ENCODE measurements around the gene FIBCD1.

The FIBCD1 gene

GRCh38 chr9:130861372-130862180 is 77.5 kb downstream of the FIBCD1 start:
- no peaks in the 10 kb centered on the region for H3F3A ChIP-seq (ENCODE audit: insufficient read depth, low read length)
- H3K79me2 ChIP-seq (ENCODE audit: insufficient read depth, low read length): no peaks in the 10 kb centered on the region
- H3K36me3 ChIP-seq (ENCODE audit: insufficient read depth, low read length): no peaks in the 10 kb centered on the region
- no peak for TF ChIP-seq EZH2 (IDR thresholded peaks at IDR 0.05; ENCODE audit: borderline replicate concordance, low read length)
- no peak for TF ChIP-seq CTCF (IDR thresholded peaks at IDR 0.05; ENCODE audit: low read length)
- no peaks in the 10 kb centered on the region for H4K20me1 ChIP-seq (ENCODE audit: insufficient read depth, low read length)
- H3K9ac ChIP-seq (ENCODE audit: low read length): no peak overlapping the region
- H3K4me2 ChIP-seq (ENCODE audit: low read length): no peak overlapping the region
- H2AFZ ChIP-seq (ENCODE audit: low read length): no peak overlapping the region
- H3K9me2 ChIP-seq (ENCODE audit: low read depth, low read length): no peaks in the 10 kb centered on the region
- no peak overlapping the region for H3K4me3 ChIP-seq (ENCODE audit: low read depth, low read length, poor library complexity, severe bottlenecking)
- H3K4me1 ChIP-seq (ENCODE audit: insufficient read depth, low read length, severe bottlenecking): no peaks in the 10 kb centered on the region
- H3K27me3 ChIP-seq (ENCODE audit: insufficient read depth, low read length): no peaks in the 10 kb centered on the region
- no peak overlapping the region for H3K27ac ChIP-seq (ENCODE audit: low read depth, low read length, poor library complexity, severe bottlenecking)
- no peaks in the 10 kb centered on the region for H3K9me3 ChIP-seq (ENCODE audit: low read length)

DNA sequence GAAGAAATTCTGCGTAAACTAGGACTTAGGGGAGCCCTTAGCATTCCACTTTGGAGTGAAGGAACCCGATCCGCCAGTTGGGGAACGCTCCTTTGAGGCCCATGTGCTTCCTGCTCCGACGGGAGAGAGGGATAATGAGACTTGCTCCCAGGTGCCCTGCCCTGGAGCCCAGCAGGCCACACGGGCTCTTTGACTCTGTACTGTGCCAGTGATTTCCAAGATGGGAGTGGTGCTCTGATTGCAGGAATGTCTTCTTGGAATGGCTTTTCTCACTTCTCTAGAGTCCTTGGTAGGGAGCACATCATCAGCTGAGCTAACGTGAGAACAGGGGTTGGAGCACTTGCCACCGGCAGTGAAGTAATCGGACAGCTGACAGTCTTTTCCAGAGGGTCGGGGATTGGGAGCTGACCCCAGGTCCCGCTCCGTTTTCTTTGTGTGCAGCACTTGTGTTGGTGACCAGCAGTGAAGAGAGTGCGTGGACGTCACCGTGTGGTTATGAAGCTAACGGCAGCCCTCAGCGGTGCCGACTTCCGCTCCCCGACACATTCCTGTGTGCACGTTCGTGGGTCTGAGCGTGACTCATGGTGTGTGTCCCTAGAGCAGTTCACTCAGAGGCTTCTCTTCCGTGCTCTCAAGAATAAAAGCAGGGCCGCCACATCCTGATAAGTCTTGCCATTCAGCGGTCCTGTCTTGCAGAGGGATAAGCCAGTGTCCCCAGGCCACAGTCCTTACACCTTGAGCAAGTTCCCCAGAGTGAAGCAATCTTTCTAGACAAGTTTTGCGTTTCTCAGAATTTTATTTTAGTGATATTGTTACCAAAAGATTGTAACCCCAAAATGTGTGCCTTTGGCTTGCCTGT is 78.4 kb downstream of the FIBCD1 start:
- Histone ChIP-seq H3K36me3 (ENCODE audit: insufficient read depth, low read length) (no peaks in the 10 kb centered on the region), H3K9me3 (ENCODE audit: low read length) (no peaks in the 10 kb centered on the region), H3F3A (ENCODE audit: insufficient read depth, low read length) (no peaks in the 10 kb centered on the region), H3K79me2 (ENCODE audit: insufficient read depth, low read length) (no peaks in the 10 kb centered on the region), H3K4me3 (ENCODE audit: low read depth, low read length, poor library complexity, severe bottlenecking) (no peak overlapping the region), H3K4me2 (ENCODE audit: low read length) (no peak overlapping the region), H3K27me3 (ENCODE audit: insufficient read depth, low read length) (no peaks in the 10 kb centered on the region), H4K20me1 (ENCODE audit: insufficient read depth, low read length) (no peaks in the 10 kb centered on the region), H3K9me2 (ENCODE audit: low read depth, low read length) (no peaks in the 10 kb centered on the region), H2AFZ (ENCODE audit: low read length) (no peak overlapping the region), H3K4me1 (ENCODE audit: insufficient read depth, low read length, severe bottlenecking) (no peaks in the 10 kb centered on the region), H3K27ac (ENCODE audit: low read depth, low read length, poor library complexity, severe bottlenecking) (no peak overlapping the region), H3K9ac (ENCODE audit: low read length) (no peak overlapping the region)
- TF ChIP-seq EZH2 (IDR thresholded peaks at IDR 0.05; ENCODE audit: borderline replicate concordance, low read length) (no peak), CTCF (IDR thresholded peaks at IDR 0.05; ENCODE audit: low read length) (no peak)

DNA sequence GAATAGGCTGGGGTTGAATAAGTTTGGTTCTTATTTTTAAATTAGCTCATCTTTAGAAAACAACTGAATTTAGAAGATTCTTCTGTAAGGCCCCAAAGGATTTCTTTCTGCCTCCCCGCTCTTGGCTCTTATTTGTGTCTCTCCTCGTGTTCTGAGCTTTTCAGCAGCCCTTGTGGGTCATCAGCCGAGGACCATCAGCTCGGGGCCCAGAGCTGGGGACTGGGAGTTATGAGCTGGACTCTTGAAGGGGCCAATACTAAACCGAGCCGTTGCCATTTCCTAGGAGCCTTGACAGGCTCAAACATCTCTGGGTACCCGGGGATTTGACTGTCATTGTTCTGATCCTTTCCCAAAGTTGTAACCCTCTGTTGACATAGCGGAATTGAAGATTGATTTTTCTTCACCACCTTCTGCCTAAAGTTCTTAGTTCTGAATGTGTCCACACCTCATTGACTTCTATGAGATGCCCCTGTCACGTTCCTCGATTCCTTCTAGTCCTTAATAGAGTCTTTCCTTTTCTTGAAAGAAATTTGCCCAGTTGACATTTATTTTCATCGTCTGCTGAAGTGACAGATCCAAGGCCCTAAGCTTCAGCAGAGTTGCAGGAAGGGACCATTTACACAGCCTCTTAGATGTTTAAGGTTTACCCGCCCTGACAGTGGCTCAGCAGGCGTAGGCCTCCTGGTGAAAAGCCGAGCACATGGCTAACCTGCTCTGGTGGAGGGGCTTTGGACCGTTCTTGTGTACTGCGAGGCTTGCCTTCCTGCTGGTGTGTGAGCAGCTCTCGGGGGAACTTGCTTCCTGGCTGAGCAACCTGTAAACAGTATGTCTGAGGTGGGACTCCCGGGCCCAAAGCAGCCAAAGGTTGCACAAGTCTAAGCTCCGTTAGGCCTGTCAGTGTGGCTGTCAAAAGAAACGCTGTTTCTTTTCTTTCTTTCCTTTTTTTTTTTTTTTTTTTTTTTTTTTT is 80.0 kb downstream of the FIBCD1 start:
- Histone ChIP-seq H3K4me2 (ENCODE audit: low read length) (no peak overlapping the region), H3K9ac (ENCODE audit: low read length) (no peak overlapping the region), H3F3A (ENCODE audit: insufficient read depth, low read length) (no peaks in the 10 kb centered on the region), H3K27ac (ENCODE audit: low read depth, low read length, poor library complexity, severe bottlenecking) (no peak overlapping the region), H3K4me1 (ENCODE audit: insufficient read depth, low read length, severe bottlenecking) (no peaks in the 10 kb centered on the region), H3K9me2 (ENCODE audit: low read depth, low read length) (no peaks in the 10 kb centered on the region), H3K36me3 (ENCODE audit: insufficient read depth, low read length) (peaks cover 4% of the 10 kb centered on the region; the same call in 1 of the 2 replicates), H3K4me3 (ENCODE audit: low read depth, low read length, poor library complexity, severe bottlenecking) (no peak overlapping the region), H4K20me1 (ENCODE audit: insufficient read depth, low read length) (no peaks in the 10 kb centered on the region), H3K9me3 (ENCODE audit: low read length) (no peaks in the 10 kb centered on the region), H3K27me3 (ENCODE audit: insufficient read depth, low read length) (no peaks in the 10 kb centered on the region), H3K79me2 (ENCODE audit: insufficient read depth, low read length) (no peaks in the 10 kb centered on the region), H2AFZ (ENCODE audit: low read length) (no peak overlapping the region)
- no peak for TF ChIP-seq CTCF (IDR thresholded peaks at IDR 0.05; ENCODE audit: low read length)
- TF ChIP-seq EZH2 (IDR thresholded peaks at IDR 0.05; ENCODE audit: borderline replicate concordance, low read length): no peak
